Calu3 (cell line): ENCODE measurements around the gene GRAMD1A. TPM values are rescaled to one million over a fixed set of nuclear protein-coding genes. Genes with fewer than 3 reads are reported as not detected.

Source experiments
- BruUV-seq: library from RNA; stranded (reverse); fragments of 400-500 nt; replicated peaks from 2 replicates; lab custom pipeline; 2021; lab: Mats Ljungman, UMichigan
- CTCF ChIA-PET: fragments of 300-600 bp; sonication (Branson Sonifier 250); formaldehyde crosslinking; loops from one replicate; lab custom pipeline; 2022; ENCODE audit warnings: antibody characterized with exemption; lab: Charles Lee
- DNase-seq: peaks from one replicate; pipeline ENCODE4 v3.0.0; 2022
- H3K27ac Mint-ChIP-seq: one replicate; pipeline ENCODE4 v1.8.0; 2022; ENCODE audit warnings: mixed read lengths; ENCODE audit not compliant: unreplicated experiment
- H3K27me3 Mint-ChIP-seq: one replicate; pipeline ENCODE4 v1.8.0; 2022; ENCODE audit warnings: mixed read lengths; ENCODE audit not compliant: unreplicated experiment
- H3K36me3 Mint-ChIP-seq: one replicate; pipeline ENCODE4 v1.8.0; 2022; ENCODE audit warnings: mild to moderate bottlenecking, moderate library complexity, mixed read lengths; ENCODE audit not compliant: insufficient read depth, unreplicated experiment
- H3K4me1 Mint-ChIP-seq: one replicate; pipeline ENCODE4 v1.8.0; 2022; ENCODE audit warnings: mild to moderate bottlenecking, low read depth, mixed read lengths; ENCODE audit not compliant: unreplicated experiment
- H3K4me3 Mint-ChIP-seq: one replicate; pipeline ENCODE4 v1.8.0; 2022; ENCODE audit warnings: mild to moderate bottlenecking, low read depth, moderate library complexity, mixed read lengths; ENCODE audit not compliant: unreplicated experiment
- H3K9me3 Mint-ChIP-seq: one replicate; pipeline ENCODE4 v1.8.0; 2022; ENCODE audit warnings: low read depth, mixed read lengths; ENCODE audit not compliant: unreplicated experiment
- CTCF ChIP-seq: fragments of 200-600 bp; IDR thresholded peaks from one replicate; pipeline ENCODE4 v1.8.0; 2022; ENCODE audit warnings: antibody characterized with exemption; ENCODE audit not compliant: unreplicated experiment
- intact Hi-C: fragments of 100-400 bp; cut with micrococcal nuclease; formaldehyde crosslinking; loops from one replicate; pipeline ENCODE4 v1.10.0; 2022; ENCODE audit not compliant: unreplicated experiment
- total RNA-seq: library from RNA; stranded (reverse); gene quantifications from 2 replicates; pipeline ENCODE4 v1.2.3, GENCODE V29; 2022

GRAMD1A gene
- total RNA-seq, 1 experiment from 2014 or later, result 126 TPM

DNA sequence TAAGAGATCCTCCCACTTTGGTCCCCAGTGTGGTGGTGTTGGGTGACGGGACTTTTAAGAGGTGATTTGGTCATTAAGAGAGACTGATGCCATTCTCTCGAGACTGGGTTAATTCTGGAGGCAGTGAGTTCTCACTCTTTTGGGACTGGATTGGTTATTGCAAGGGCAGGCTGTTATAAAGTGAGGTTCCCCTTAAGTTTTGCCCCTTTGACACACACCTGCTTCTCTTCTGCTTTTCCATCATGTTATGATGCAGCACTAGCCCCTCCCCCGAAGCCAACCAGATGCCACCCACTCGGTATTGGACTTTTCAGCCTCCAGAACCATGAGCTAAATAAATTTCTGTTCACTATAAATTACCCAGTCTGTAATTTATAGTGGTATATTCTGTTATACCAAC is 16.3 kb upstream of the GRAMD1A start:
- Mint-ChIP-seq H3K27ac (no peak overlapping the region), H3K9me3 (peaks cover 9% of the 10 kb centered on the region), H3K4me3 (no peak overlapping the region), H3K36me3 (no peaks in the 10 kb centered on the region), H3K4me1 (peaks cover 9% of the 10 kb centered on the region), H3K27me3 (peaks cover 26% of the 10 kb centered on the region)
- DNase-seq, result no peak
- CTCF ChIA-PET, result interaction anchor here (0.6 to 1.0 kb wide), 2 partner anchors 9 to 17 kb away, joined by 3 read pairs; no protein-coding TSS in a partner anchor
- TF ChIP-seq CTCF, result no peak
- intact Hi-C loops, result no loop called here
- no TSS peak for BruUV-seq

DNA sequence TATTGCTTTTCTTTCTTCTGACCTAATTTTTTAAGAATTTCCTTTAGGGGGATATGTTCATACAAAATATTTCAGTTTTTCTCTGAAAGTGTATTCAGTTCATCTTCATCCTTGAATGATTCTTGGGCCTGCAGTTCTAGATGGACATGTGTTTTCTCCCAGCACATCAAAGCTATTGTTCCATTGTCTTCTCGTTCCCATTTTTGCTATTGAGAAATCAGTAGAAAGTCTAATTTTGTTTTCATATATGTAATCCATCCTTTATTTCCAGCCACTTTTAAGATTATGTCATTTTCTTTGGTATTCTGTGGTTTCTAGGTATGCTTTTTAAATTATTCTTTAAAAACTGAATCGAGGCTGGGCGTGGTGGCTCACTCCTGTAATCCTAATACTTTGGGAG is 15.8 kb upstream of the GRAMD1A start:
- H3K36me3 Mint-ChIP-seq, result no peaks in the 10 kb centered on the region
- H3K27ac Mint-ChIP-seq, result no peak overlapping the region
- H3K9me3 Mint-ChIP-seq, result peaks cover 6% of the 10 kb centered on the region
- H3K4me1 Mint-ChIP-seq, result peaks cover 9% of the 10 kb centered on the region
- H3K27me3 Mint-ChIP-seq, result peaks cover 21% of the 10 kb centered on the region
- no TSS peak for BruUV-seq
- intact Hi-C loops, result no loop called here
- no peak for TF ChIP-seq CTCF
- no peak overlapping the region for H3K4me3 Mint-ChIP-seq
- CTCF ChIA-PET, result interaction anchor here (0.6 to 1.0 kb wide), 2 partner anchors 9 to 17 kb away, joined by 3 read pairs; no protein-coding TSS in a partner anchor
- no peak for DNase-seq

- BruUV-seq, result no TSS peak
- H3K4me3 Mint-ChIP-seq, result no peak overlapping the region
- intact Hi-C loops, result no loop called here
- no peak for DNase-seq
- H3K36me3 Mint-ChIP-seq, result no peaks in the 10 kb centered on the region
- peaks cover 6% of the 10 kb centered on the region for H3K9me3 Mint-ChIP-seq
- H3K27ac Mint-ChIP-seq, result no peak overlapping the region
- no peak for TF ChIP-seq CTCF
- CTCF ChIA-PET, result interaction anchor here (0.6 to 0.9 kb wide), 2 partner anchors 21 to 53 kb away, joined by 3 to 4 read pairs; no protein-coding TSS in a partner anchor
- peaks cover 9% of the 10 kb centered on the region for H3K4me1 Mint-ChIP-seq
- peaks cover 13% of the 10 kb centered on the region for H3K27me3 Mint-ChIP-seq
Observed at GRCh38 chr19:34985249-34986022, 14.7 kb upstream of the GRAMD1A start.

DNA sequence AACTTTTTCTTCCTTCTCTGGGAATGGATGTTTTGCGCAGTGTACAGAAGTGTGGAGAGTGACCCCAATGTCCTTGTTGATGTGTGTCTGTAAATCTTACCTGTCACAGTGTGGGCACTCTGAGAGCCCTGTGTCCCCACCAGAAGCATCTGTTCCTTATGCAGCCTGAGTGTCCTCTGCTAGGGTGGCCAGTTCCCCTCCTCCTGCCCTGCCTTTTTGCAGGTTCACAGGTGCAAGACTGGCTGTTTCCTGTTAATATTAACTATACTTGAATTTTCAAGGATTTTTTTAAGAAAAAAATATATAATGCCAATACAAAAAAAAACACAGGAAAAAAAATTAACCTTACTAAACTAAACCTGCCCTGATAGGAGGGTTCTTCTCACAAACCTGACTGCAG is 12.0 kb upstream of the GRAMD1A start:
- TF ChIP-seq CTCF, result no peak
- Mint-ChIP-seq H3K36me3 (no peaks in the 10 kb centered on the region), H3K4me3 (no peak overlapping the region), H3K4me1 (peaks cover 9% of the 10 kb centered on the region), H3K9me3 (peaks cover 6% of the 10 kb centered on the region), H3K27ac (no peak overlapping the region), H3K27me3 (peaks cover under 1% of the 10 kb centered on the region)
- intact Hi-C loops, result no loop called here
- CTCF ChIA-PET, result no interaction called here
- no TSS peak for BruUV-seq
- DNase-seq, result no peak
